HG02973 (cell line): ENCODE results near the gene TSPYL1.
A peak's percentile ranks its signal among the peaks of the same experiment; 100 is the strongest.
"Not testable (repeated sequence)": the region's sequence is repeated elsewhere in the genome, so short reads cannot be mapped to it uniquely, and the experiment has no call there.

Experiments
- ATAC-seq: cut with Tn5 transposase; IDR thresholded peaks from one replicate; pipeline ENCODE4 v1.9.1; 2021; ENCODE audit warnings: moderate library complexity; ENCODE audit not compliant: unreplicated experiment

Gene TSPYL1

GRCh38 chr6:116279232-116280160 is at the start of gene TSPYL1:
Gene TSPYL1, minus strand, starts transcription at chr6:116279930. Its CDS starts 100 bp downstream, at chr6:116279830.
- ATAC-seq = peak; percentile 93

GRCh38 chr6:116329156-116329555 is 49.4 kb upstream of the TSPYL1 start:
- ATAC-seq = no peak

GRCh38 chr6:116328528-116328903 is 48.8 kb upstream of the TSPYL1 start:
- no peak for ATAC-seq

- ATAC-seq = no peak
These were observed 48.2 kb upstream of the TSPYL1 start for GRCh38 chr6:116327803-116328527.

- no peak for ATAC-seq
These were observed 47.3 kb upstream of the TSPYL1 start for GRCh38 chr6:116326996-116327395.

GRCh38 chr6:116326181-116326671 is 46.5 kb upstream of the TSPYL1 start:
- ATAC-seq = no peak

- not testable (repeated sequence) for ATAC-seq
These were observed 46.0 kb upstream of the TSPYL1 start for GRCh38 chr6:116325634-116326132.

GRCh38 chr6:116323863-116324262 is 44.1 kb upstream of the TSPYL1 start:
- ATAC-seq = no peak

GRCh38 chr6:116321933-116322332 is 42.2 kb upstream of the TSPYL1 start:
- not testable (repeated sequence) for ATAC-seq

GRCh38 chr6:116316772-116317467 is 37.2 kb upstream of the TSPYL1 start:
- no peak for ATAC-seq

- no peak for ATAC-seq
These were observed 35.1 kb upstream of the TSPYL1 start for GRCh38 chr6:116314878-116315277.

GRCh38 chr6:116314218-116314617 is 34.5 kb upstream of the TSPYL1 start:
- ATAC-seq = no peak

GRCh38 chr6:116313101-116313776 is 33.5 kb upstream of the TSPYL1 start:
- no peak for ATAC-seq

GRCh38 chr6:116309657-116310056 is 29.9 kb upstream of the TSPYL1 start:
- ATAC-seq = no peak

- ATAC-seq = no peak
These were observed 29.3 kb upstream of the TSPYL1 start for GRCh38 chr6:116309001-116309400.

- ATAC-seq = no peak
These were observed 27.9 kb upstream of the TSPYL1 start for GRCh38 chr6:116307633-116308032.

- no peak for ATAC-seq
These were observed 27.3 kb upstream of the TSPYL1 start for GRCh38 chr6:116307001-116307400.

GRCh38 chr6:116304538-116305097 is 24.9 kb upstream of the TSPYL1 start:
- no peak for ATAC-seq

GRCh38 chr6:116301104-116301503 is 21.4 kb upstream of the TSPYL1 start:
- no peak for ATAC-seq

GRCh38 chr6:116300566-116300965 is 20.8 kb upstream of the TSPYL1 start:
- no peak for ATAC-seq
